ENCODE results near the gene SYTL3. TPM values are rescaled to one million over a fixed set of nuclear protein-coding genes. Genes with fewer than 3 reads are reported as not detected.

The SYTL3 gene
- total RNA-seq, 4 donors from 2014 or later = 4.8 to 10.1 (median 7.6) TPM

DNA sequence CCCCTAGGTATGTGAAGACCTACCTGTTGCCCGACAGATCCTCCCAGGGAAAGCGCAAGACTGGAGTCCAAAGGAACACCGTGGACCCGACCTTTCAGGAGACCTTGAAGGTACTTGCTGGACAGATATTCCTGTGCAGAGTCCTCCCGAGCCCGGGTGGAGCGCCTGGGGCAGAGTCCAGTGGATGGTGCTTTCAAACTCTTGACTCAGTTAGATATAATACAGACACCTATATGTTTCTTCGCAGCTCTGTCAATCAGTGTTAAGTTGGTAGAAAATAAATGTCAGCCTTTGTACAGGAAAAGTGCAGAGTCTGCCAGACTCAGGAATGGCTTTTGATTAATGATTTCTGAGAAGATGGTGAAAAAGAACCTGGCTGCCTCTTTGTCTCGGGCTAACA lies 102.1 kb downstream of the SYTL3 start:
- Histone ChIP-seq H3K27ac (replicated peaks in 1 of 4) (peak overlapping the region in 3 of 4 donors; percentile 7 to 54 (median 19)), H3K9me3 (no peaks in the 10 kb centered on the region), H3K4me1 (peaks cover 9 to 22% (median 18%) of the 10 kb centered on the region in 4 donors), H3K27me3 (no peaks in the 10 kb centered on the region), H3K4me3 (no peak overlapping the region), H3K36me3 (peaks cover 0 to 1% (median 0%) of the 10 kb centered on the region in 4 donors)
- 57% methylated on average over 9 of the region's 9 CpGs for WGBS
- no peak for TF ChIP-seq POLR2A (IDR thresholded peaks at IDR 0.05; ENCODE audit: low read depth)
- no peak for TF ChIP-seq CTCF (IDR thresholded peaks at IDR 0.05)
- no peak for TF ChIP-seq EP300 (IDR thresholded peaks at IDR 0.05)
- TF ChIP-seq POLR2AphosphoS5 (IDR thresholded peaks at IDR 0.05) = no peak
- DNase-seq (ENCODE audit: extremely low spot score) = no peak
- intact Hi-C loops (cut with DNase I) = no loop called here

- TF ChIP-seq CTCF (IDR thresholded peaks at IDR 0.05) = no peak
- no peak for TF ChIP-seq POLR2A (IDR thresholded peaks at IDR 0.05; ENCODE audit: low read depth)
- TF ChIP-seq POLR2AphosphoS5 (IDR thresholded peaks at IDR 0.05) = no peak
- no peak for TF ChIP-seq EP300 (IDR thresholded peaks at IDR 0.05)
- intact Hi-C loops (cut with DNase I) = no loop called here
- Histone ChIP-seq H3K4me1 (peaks cover 9 to 22% (median 16%) of the 10 kb centered on the region in 4 donors), H3K36me3 (peaks cover 0 to 8% (median 2%) of the 10 kb centered on the region in 4 donors), H3K4me3 (no peak overlapping the region), H3K27me3 (no peaks in the 10 kb centered on the region), H3K9me3 (no peaks in the 10 kb centered on the region), H3K27ac (replicated peaks in 1 of 4) (peak overlapping the region in 3 of 4 donors; percentile 7 to 54 (median 29))
- no peak for DNase-seq (ENCODE audit: extremely low spot score)
- 31% methylated on average over 3 of the region's 3 CpGs for WGBS
Observed at GRCh38 chr6:158752613-158753012, 102.8 kb downstream of the SYTL3 start.

- WGBS = 96% methylated on average over 8 of the region's 9 CpGs
- H3K4me1 ChIP-seq = peaks cover 9 to 22% (median 16%) of the 10 kb centered on the region in 4 donors
- no peaks in the 10 kb centered on the region for H3K9me3 ChIP-seq
- H3K27ac ChIP-seq (replicated peaks in 1 of 4) = no peak overlapping the region
- H3K27me3 ChIP-seq = no peaks in the 10 kb centered on the region
- no peak for TF ChIP-seq EP300 (IDR thresholded peaks at IDR 0.05)
- no peak for TF ChIP-seq POLR2A (IDR thresholded peaks at IDR 0.05; ENCODE audit: low read depth)
- no peak for TF ChIP-seq CTCF (IDR thresholded peaks at IDR 0.05)
- TF ChIP-seq POLR2AphosphoS5 (IDR thresholded peaks at IDR 0.05) = no peak
- DNase-seq (ENCODE audit: extremely low spot score) = no peak
- H3K36me3 ChIP-seq = peaks cover 0 to 8% (median 2%) of the 10 kb centered on the region in 4 donors
- H3K4me3 ChIP-seq = no peak overlapping the region
- intact Hi-C loops (cut with DNase I) = no loop called here
Observed at GRCh38 chr6:158753811-158754210, 104.0 kb downstream of the SYTL3 start.

DNA sequence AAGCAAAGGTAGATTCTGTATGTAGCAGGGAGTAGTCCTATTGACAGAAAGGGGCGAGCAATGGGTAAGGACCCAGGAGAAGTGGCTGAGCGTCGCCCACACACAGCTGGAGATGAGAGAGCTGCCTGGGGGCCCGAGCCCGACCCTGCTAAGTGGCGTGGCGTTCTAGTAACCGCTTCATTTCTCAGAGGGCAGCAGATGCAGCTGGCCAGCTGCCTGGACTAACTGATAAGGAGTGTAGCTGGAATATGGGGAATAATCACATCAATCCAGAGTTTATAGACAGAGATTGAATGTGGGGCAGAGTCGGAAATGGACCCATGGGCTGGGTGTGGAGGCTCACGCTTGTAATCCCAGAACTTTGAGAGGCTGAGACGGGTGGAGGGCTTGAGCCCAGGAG lies 104.9 kb downstream of the SYTL3 start:
- DNase-seq (ENCODE audit: extremely low spot score) = no peak
- no peaks in the 10 kb centered on the region for H3K9me3 ChIP-seq
- TF ChIP-seq EP300 (IDR thresholded peaks at IDR 0.05) (no peak), CTCF (IDR thresholded peaks at IDR 0.05) (no peak), POLR2A (IDR thresholded peaks at IDR 0.05; ENCODE audit: low read depth) (no peak), POLR2AphosphoS5 (IDR thresholded peaks at IDR 0.05) (no peak)
- H3K27me3 ChIP-seq = no peaks in the 10 kb centered on the region
- H3K27ac ChIP-seq (replicated peaks in 1 of 4) = no peak overlapping the region
- H3K4me3 ChIP-seq = no peak overlapping the region
- intact Hi-C loops (cut with DNase I) = no loop called here
- H3K36me3 ChIP-seq = peaks cover 0 to 8% (median 2%) of the 10 kb centered on the region in 4 donors
- peaks cover 9 to 22% (median 16%) of the 10 kb centered on the region in 4 donors for H3K4me1 ChIP-seq
- WGBS = 93% methylated on average over 11 of the region's 11 CpGs

DNA sequence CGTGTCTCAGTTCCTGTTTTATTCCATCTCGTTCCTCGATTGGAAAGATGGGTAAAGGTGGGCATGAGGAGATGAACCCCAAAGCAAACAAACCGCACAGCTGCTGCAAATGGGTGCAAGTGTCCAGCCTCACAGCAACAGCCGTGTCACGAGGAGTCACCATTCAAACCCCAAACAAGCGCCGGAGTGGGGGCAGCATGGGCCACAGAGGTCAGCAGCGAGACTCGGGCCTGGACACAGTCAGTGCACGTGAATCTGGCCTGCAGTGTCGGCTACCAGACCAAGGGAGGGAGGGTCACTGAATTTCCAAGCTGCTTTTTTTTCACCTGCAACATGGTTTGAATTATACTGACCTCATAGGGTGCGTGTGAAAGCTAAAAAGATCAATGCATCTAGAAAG lies 105.8 kb downstream of the SYTL3 start:
- WGBS = over 99% methylated on average over 9 of the region's 13 CpGs
- TF ChIP-seq CTCF (IDR thresholded peaks at IDR 0.05) (no peak), POLR2A (IDR thresholded peaks at IDR 0.05; ENCODE audit: low read depth) (no peak), POLR2AphosphoS5 (IDR thresholded peaks at IDR 0.05) (no peak), EP300 (IDR thresholded peaks at IDR 0.05) (no peak)
- H3K36me3 ChIP-seq = peaks cover 0 to 8% (median 2%) of the 10 kb centered on the region in 4 donors
- H3K4me1 ChIP-seq = peaks cover 9 to 22% (median 16%) of the 10 kb centered on the region in 4 donors
- DNase-seq (ENCODE audit: extremely low spot score) = no peak
- no peaks in the 10 kb centered on the region for H3K9me3 ChIP-seq
- no peak overlapping the region for H3K4me3 ChIP-seq
- no peak overlapping the region for H3K27ac ChIP-seq (replicated peaks in 1 of 4)
- intact Hi-C loops (cut with DNase I) = no loop called here
- H3K27me3 ChIP-seq = no peaks in the 10 kb centered on the region
